Duodenal mucosa (tissue), 2 donors: ENCODE results near the gene SEMA6B.
"Not testable (repeated sequence)": the region's sequence is repeated elsewhere in the genome, so short reads cannot be mapped to it uniquely, and the experiment has no call there.

Source experiments
- H3K27ac ChIP-seq: one replicate; pipeline ENCODE4 v1.7.0; 2013; ENCODE audit warnings: low read depth, low read length
- H3K27me3 ChIP-seq, 2 donors: one replicate each; pipeline ENCODE4 v1.7.0; 2013; ENCODE audit warnings: low read length in 2 of 2, control low read depth in 1 of 2; ENCODE audit not compliant: insufficient read depth in 2 of 2, control insufficient read depth in 1 of 2
- H3K36me3 ChIP-seq, 2 donors: one replicate each; pipeline ENCODE4 v1.7.0; 2013; ENCODE audit warnings: low read length in 2 of 2, control low read depth in 1 of 2; ENCODE audit not compliant: insufficient read depth in 2 of 2, control insufficient read depth in 1 of 2
- H3K4me1 ChIP-seq, 2 donors: one replicate each; pipeline ENCODE4 v1.7.0; 2013; ENCODE audit warnings: low read length in 2 of 2, control low read depth in 1 of 2; ENCODE audit not compliant: insufficient read depth in 2 of 2, control insufficient read depth in 1 of 2
- H3K4me3 ChIP-seq, 2 donors: one replicate each; pipeline ENCODE4 v1.7.0; 2013; ENCODE audit warnings: low read length in 2 of 2, low read depth in 1 of 2
- H3K9ac ChIP-seq, 2 donors: one replicate each; pipeline ENCODE4 v1.7.0; 2013; ENCODE audit warnings: low read length in 2 of 2, low read depth in 1 of 2
- H3K9me3 ChIP-seq, 2 donors: one replicate each; pipeline ENCODE4 v1.7.0; 2013; ENCODE audit warnings: low read length in 2 of 2, control low read depth in 1 of 2; ENCODE audit not compliant: control insufficient read depth in 1 of 2

Gene SEMA6B

GRCh38 chr19:4527377-4527776 is 32.1 kb downstream of the SEMA6B start:
- H3K27me3 ChIP-seq, H3K36me3 ChIP-seq, H3K9me3 ChIP-seq, H3K9ac ChIP-seq, H3K4me3 ChIP-seq, H3K4me1 ChIP-seq, H3K27ac ChIP-seq: not testable (repeated sequence)

- no peaks in the 10 kb centered on the region for H3K36me3 ChIP-seq
- H3K4me1 ChIP-seq = no peaks in the 10 kb centered on the region
- no peak overlapping the region for H3K9ac ChIP-seq
- no peak overlapping the region for H3K4me3 ChIP-seq
- peaks cover 0 to 5% of the 10 kb centered on the region in 2 donors for H3K27me3 ChIP-seq
- no peak overlapping the region for H3K27ac ChIP-seq
- H3K9me3 ChIP-seq = no peaks in the 10 kb centered on the region
Observed at GRCh38 chr19:4525563-4526002, 33.9 kb downstream of the SEMA6B start.

- Histone ChIP-seq H3K9me3 (no peaks in the 10 kb centered on the region), H3K4me3 (no peak overlapping the region), H3K27ac (no peak overlapping the region), H3K27me3 (peaks cover 0 to 5% of the 10 kb centered on the region in 2 donors), H3K4me1 (no peaks in the 10 kb centered on the region), H3K36me3 (no peaks in the 10 kb centered on the region), H3K9ac (no peak overlapping the region)
Observed at GRCh38 chr19:4524808-4525562, 34.5 kb downstream of the SEMA6B start.

- H3K9me3 ChIP-seq = no peaks in the 10 kb centered on the region
- H3K27ac ChIP-seq = no peak overlapping the region
- H3K36me3 ChIP-seq = no peaks in the 10 kb centered on the region
- no peak overlapping the region for H3K9ac ChIP-seq
- H3K27me3 ChIP-seq = peaks cover 0 to 5% of the 10 kb centered on the region in 2 donors
- no peak overlapping the region for H3K4me3 ChIP-seq
- H3K4me1 ChIP-seq = no peaks in the 10 kb centered on the region
Observed at GRCh38 chr19:4523306-4524110, 36.0 kb downstream of the SEMA6B start.

- H3K4me3 ChIP-seq = no peak overlapping the region
- H3K27me3 ChIP-seq = peaks cover 0 to 5% of the 10 kb centered on the region in 2 donors
- no peaks in the 10 kb centered on the region for H3K4me1 ChIP-seq
- H3K27ac ChIP-seq = no peak overlapping the region
- H3K9me3 ChIP-seq = no peaks in the 10 kb centered on the region
- no peak overlapping the region for H3K9ac ChIP-seq
- no peaks in the 10 kb centered on the region for H3K36me3 ChIP-seq
Observed at GRCh38 chr19:4522291-4523002, 37.0 kb downstream of the SEMA6B start.

GRCh38 chr19:4521888-4522242 is 37.6 kb downstream of the SEMA6B start:
- H3K36me3 ChIP-seq = no peaks in the 10 kb centered on the region
- H3K9me3 ChIP-seq = no peaks in the 10 kb centered on the region

GRCh38 chr19:4521170-4521887 is 38.2 kb downstream of the SEMA6B start:
- Histone ChIP-seq H3K36me3 (no peaks in the 10 kb centered on the region), H3K9me3 (no peaks in the 10 kb centered on the region), H3K4me1 (no peaks in the 10 kb centered on the region), H3K9ac (no peak overlapping the region), H3K4me3 (no peak overlapping the region), H3K27ac (no peak overlapping the region), H3K27me3 (peaks cover 0 to 5% of the 10 kb centered on the region in 2 donors)

More at GRCh38 chr19:4521888-4522242, 37.6 kb downstream of the SEMA6B start:
- Histone ChIP-seq H3K27ac (no peak overlapping the region), H3K4me3 (no peak overlapping the region), H3K4me1 (no peaks in the 10 kb centered on the region), H3K27me3 (peaks cover 0 to 5% of the 10 kb centered on the region in 2 donors), H3K9ac (no peak overlapping the region)

- no peaks in the 10 kb centered on the region for H3K4me1 ChIP-seq
- no peaks in the 10 kb centered on the region for H3K9me3 ChIP-seq
- no peaks in the 10 kb centered on the region for H3K36me3 ChIP-seq
- no peak overlapping the region for H3K4me3 ChIP-seq
- peaks cover 0 to 5% of the 10 kb centered on the region in 2 donors for H3K27me3 ChIP-seq
- H3K27ac ChIP-seq = no peak overlapping the region
- H3K9ac ChIP-seq = no peak overlapping the region
Observed at GRCh38 chr19:4519521-4520277, 39.8 kb downstream of the SEMA6B start.

GRCh38 chr19:4519172-4519496 is 40.4 kb downstream of the SEMA6B start:
- Histone ChIP-seq H3K27ac (no peak overlapping the region), H3K9me3 (no peaks in the 10 kb centered on the region), H3K36me3 (no peaks in the 10 kb centered on the region), H3K4me1 (no peaks in the 10 kb centered on the region), H3K27me3 (peaks cover 0 to 5% of the 10 kb centered on the region in 2 donors), H3K4me3 (no peak overlapping the region), H3K9ac (no peak overlapping the region)
